Astrocyte (in vitro differentiated cells and primary cell): Measurements from ENCODE around the gene TBC1D2B. TPM values are rescaled to one million over a fixed set of nuclear protein-coding genes. Genes with fewer than 3 reads are reported as not detected.
"Not testable (repeated sequence)": the region's sequence is repeated elsewhere in the genome, so short reads cannot be mapped to it uniquely, and the experiment has no call there.

Experiments used
- DNase-seq: peaks from one replicate; pipeline ENCODE4 v3.0.0-alpha.2; 2010; ENCODE audit warnings: low read depth
- FAIRE-seq: peaks from 2 replicates; lab custom pipeline; 2011; peaks lifted over from hg19 to GRCh38; lab: Jason Lieb, UNC
- H2AFZ ChIP-seq: 2 replicates; pipeline ENCODE4 v1.6.0; 2012; ENCODE audit warnings: low read depth, low read length, inconsistent platforms
- H3K27ac ChIP-seq: 2 replicates; pipeline ENCODE4 v1.5.1; 2011; ENCODE audit warnings: low read depth, low read length, inconsistent platforms
- H3K27me3 ChIP-seq: 2 replicates; pipeline ENCODE4 v1.6.0; 2011; ENCODE audit warnings: low read length, inconsistent platforms; ENCODE audit not compliant: insufficient read depth
- H3K36me3 ChIP-seq: 2 replicates; pipeline ENCODE4 v1.5.1; 2011; ENCODE audit warnings: low read length, inconsistent platforms; ENCODE audit not compliant: insufficient read depth
- H3K4me1 ChIP-seq: 2 replicates; pipeline ENCODE4 v1.5.1; 2011; ENCODE audit warnings: low read length, inconsistent platforms; ENCODE audit not compliant: insufficient read depth
- H3K4me2 ChIP-seq: 2 replicates; pipeline ENCODE4 v1.6.0; 2012; ENCODE audit warnings: low read length, inconsistent platforms
- H3K4me3 ChIP-seq: 2 replicates; pipeline ENCODE4 v1.5.1; 2011; ENCODE audit warnings: low read depth, mild to moderate bottlenecking, low read length, inconsistent platforms; ENCODE audit not compliant: insufficient read depth
- H3K79me2 ChIP-seq: 2 replicates; pipeline ENCODE4 v1.6.0; 2012; ENCODE audit warnings: mild to moderate bottlenecking, low read length, inconsistent platforms; ENCODE audit not compliant: insufficient read depth
- H3K9ac ChIP-seq: 2 replicates; pipeline ENCODE4 v1.6.0; 2012; ENCODE audit warnings: mild to moderate bottlenecking, low read length, inconsistent platforms
- H3K9me3 ChIP-seq: 2 replicates; pipeline ENCODE4 v1.5.1; 2012; ENCODE audit warnings: low read depth, mild to moderate bottlenecking, low read length, inconsistent platforms; ENCODE audit not compliant: insufficient read depth
- H4K20me1 ChIP-seq: 2 replicates; pipeline ENCODE4 v1.6.0; 2012; ENCODE audit warnings: low read length, inconsistent platforms; ENCODE audit not compliant: insufficient read depth
- H3K27ac Mint-ChIP-seq: one replicate; pipeline ENCODE4 v1.8.0; 2021; ENCODE audit warnings: mild to moderate bottlenecking, mixed read lengths; ENCODE audit not compliant: unreplicated experiment
- H3K27me3 Mint-ChIP-seq: one replicate; pipeline ENCODE4 v1.8.0; 2021; ENCODE audit warnings: low read depth, mixed read lengths; ENCODE audit not compliant: unreplicated experiment
- H3K36me3 Mint-ChIP-seq: one replicate; pipeline ENCODE4 v1.8.0; 2021; ENCODE audit warnings: low read depth, mixed read lengths; ENCODE audit not compliant: unreplicated experiment
- H3K4me1 Mint-ChIP-seq: one replicate; pipeline ENCODE4 v1.8.0; 2021; ENCODE audit warnings: low read depth, mixed read lengths; ENCODE audit not compliant: unreplicated experiment
- H3K4me3 Mint-ChIP-seq: one replicate; pipeline ENCODE4 v1.8.0; 2021; ENCODE audit warnings: mild to moderate bottlenecking, moderate library complexity, mixed read lengths; ENCODE audit not compliant: unreplicated experiment
- H3K9me3 Mint-ChIP-seq: one replicate; pipeline ENCODE4 v1.8.0; 2021; ENCODE audit warnings: mild to moderate bottlenecking, mixed read lengths; ENCODE audit not compliant: unreplicated experiment
- total RNA-seq: library from RNA; stranded (reverse); gene quantifications from 2 replicates; pipeline ENCODE4 v1.2.1, GENCODE V29; 2021

The TBC1D2B gene
- total RNA-seq, 1 donor from 2014 or later: 21.3 TPM

GRCh38 chr15:77997221-77997620, 80.3 kb downstream of the TBC1D2B start:
- Mint-ChIP-seq H3K36me3 (peaks cover 16% of the 10 kb centered on the region), H3K4me1 (peaks cover 17% of the 10 kb centered on the region)
- H3K27me3 Mint-ChIP-seq, H2AFZ ChIP-seq, H3K27ac ChIP-seq, FAIRE-seq, H3K9ac ChIP-seq, H3K4me3 Mint-ChIP-seq, H3K27ac Mint-ChIP-seq, H3K27me3 ChIP-seq, H3K9me3 ChIP-seq, H3K4me2 ChIP-seq, DNase-seq, H3K4me3 ChIP-seq, H3K36me3 ChIP-seq, H3K9me3 Mint-ChIP-seq, H3K79me2 ChIP-seq: not testable (repeated sequence)
- Histone ChIP-seq H4K20me1 (peaks cover 25% of the 10 kb centered on the region), H3K4me1 (peaks cover 23% of the 10 kb centered on the region)

- not testable (repeated sequence) for H3K9ac ChIP-seq
Measured at GRCh38 chr15:77996713-77997171, 80.8 kb downstream of the TBC1D2B start.

GRCh38 chr15:77996226-77996625, 81.3 kb downstream of the TBC1D2B start:
- Mint-ChIP-seq H3K4me1 (peaks cover 21% of the 10 kb centered on the region), H3K36me3 (peaks cover 16% of the 10 kb centered on the region)
- H3K27ac Mint-ChIP-seq, H3K79me2 ChIP-seq, H3K9me3 Mint-ChIP-seq, H3K4me3 Mint-ChIP-seq, H3K27me3 Mint-ChIP-seq, H2AFZ ChIP-seq, DNase-seq, H3K27ac ChIP-seq, H3K27me3 ChIP-seq, FAIRE-seq, H3K9me3 ChIP-seq, H3K9ac ChIP-seq, H3K36me3 ChIP-seq, H3K4me2 ChIP-seq, H3K4me3 ChIP-seq: not testable (repeated sequence)
- Histone ChIP-seq H4K20me1 (peaks cover 22% of the 10 kb centered on the region), H3K4me1 (peaks cover 31% of the 10 kb centered on the region)

More at GRCh38 chr15:77996713-77997171, 80.8 kb downstream of the TBC1D2B start:
- not testable (repeated sequence) for DNase-seq, FAIRE-seq, H3K27me3 Mint-ChIP-seq, H3K9me3 Mint-ChIP-seq, H3K4me2 ChIP-seq, H3K9me3 ChIP-seq, H3K4me3 ChIP-seq, H3K27me3 ChIP-seq, H3K4me3 Mint-ChIP-seq, H3K27ac ChIP-seq, H3K79me2 ChIP-seq, H2AFZ ChIP-seq, H3K27ac Mint-ChIP-seq, H3K36me3 ChIP-seq
- Histone ChIP-seq H3K4me1 (peaks cover 27% of the 10 kb centered on the region), H4K20me1 (peaks cover 25% of the 10 kb centered on the region)
- Mint-ChIP-seq H3K4me1 (peaks cover 17% of the 10 kb centered on the region), H3K36me3 (peaks cover 16% of the 10 kb centered on the region)

DNA sequence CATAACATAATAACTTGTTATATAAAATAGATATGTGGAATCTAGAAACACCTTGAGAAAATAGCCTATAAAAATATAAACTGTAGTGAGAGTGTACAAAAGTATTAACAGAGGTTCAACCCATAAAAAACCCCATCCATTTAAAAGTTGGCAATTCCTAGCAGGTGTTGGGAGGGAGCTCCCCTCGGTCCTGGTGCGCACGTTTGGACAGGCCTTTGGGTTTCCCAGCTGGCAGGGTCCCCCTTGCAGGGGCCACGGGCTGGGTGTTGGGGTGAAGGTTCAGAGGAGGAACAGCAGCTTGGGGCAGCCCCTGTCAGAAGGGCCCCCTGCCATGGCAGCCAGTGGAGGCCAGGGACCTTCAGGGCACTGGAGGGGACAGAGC, 82.0 kb downstream of the TBC1D2B start:
- H3K4me2 ChIP-seq, H3K9me3 Mint-ChIP-seq, H3K79me2 ChIP-seq, DNase-seq, H3K27me3 ChIP-seq, H3K27ac ChIP-seq, H3K36me3 ChIP-seq, H3K27ac Mint-ChIP-seq, H3K4me3 ChIP-seq, H3K27me3 Mint-ChIP-seq, FAIRE-seq, H3K4me3 Mint-ChIP-seq, H2AFZ ChIP-seq, H3K9ac ChIP-seq, H3K9me3 ChIP-seq: not testable (repeated sequence)
- H3K4me1 Mint-ChIP-seq: peaks cover 26% of the 10 kb centered on the region
- H3K36me3 Mint-ChIP-seq: peaks cover 11% of the 10 kb centered on the region
- peaks cover 31% of the 10 kb centered on the region for H3K4me1 ChIP-seq
- peaks cover 15% of the 10 kb centered on the region for H4K20me1 ChIP-seq

DNA sequence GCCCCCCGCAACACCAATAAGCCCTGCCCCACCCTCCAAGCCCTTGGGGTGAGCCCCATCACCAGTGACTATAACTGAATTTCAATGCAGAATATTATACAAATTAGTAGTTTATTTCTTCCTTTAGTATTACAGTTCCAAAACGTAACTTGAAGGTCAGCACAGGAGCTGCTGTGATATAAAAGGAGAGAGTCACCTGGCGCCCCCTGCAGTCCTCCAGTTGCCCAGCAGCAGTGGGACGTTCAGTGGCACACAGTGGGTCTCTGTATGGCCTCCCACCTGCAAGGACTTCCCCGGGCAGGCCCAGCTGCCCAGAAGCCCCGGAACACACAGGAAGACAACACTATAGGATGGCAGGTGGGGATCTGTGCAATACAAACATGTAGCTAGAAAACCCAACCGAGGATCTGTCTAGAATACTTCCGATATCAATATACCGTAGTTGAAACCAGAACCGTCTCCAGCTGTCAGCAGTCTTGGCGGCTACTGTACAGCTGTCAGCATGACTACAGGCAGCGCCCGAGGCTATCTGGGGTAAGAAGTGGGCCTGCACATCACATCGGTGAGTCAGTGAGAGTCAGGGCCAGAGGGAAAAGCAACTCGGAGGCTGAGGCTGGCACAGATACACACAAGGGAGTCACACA, 82.5 kb downstream of the TBC1D2B start:
- H3K9ac ChIP-seq, H2AFZ ChIP-seq, H3K27ac ChIP-seq, H3K27me3 ChIP-seq, H3K4me3 ChIP-seq, H3K36me3 ChIP-seq, H3K9me3 Mint-ChIP-seq, H3K79me2 ChIP-seq, H3K9me3 ChIP-seq, H3K4me2 ChIP-seq, H3K27ac Mint-ChIP-seq, H3K4me3 Mint-ChIP-seq, H3K36me3 Mint-ChIP-seq, H3K27me3 Mint-ChIP-seq: not testable (repeated sequence)
- DNase-seq (peak; percentile 63), FAIRE-seq (peak; percentile 99)
- H3K4me1 Mint-ChIP-seq: peaks cover 26% of the 10 kb centered on the region
- Histone ChIP-seq H4K20me1 (peaks cover 11% of the 10 kb centered on the region), H3K4me1 (peaks cover 31% of the 10 kb centered on the region)

GRCh38 chr15:77993970-77994693, 83.4 kb downstream of the TBC1D2B start:
- not testable (repeated sequence) for H3K4me3 ChIP-seq, H2AFZ ChIP-seq, H4K20me1 ChIP-seq, H3K27ac Mint-ChIP-seq, H3K36me3 ChIP-seq, H3K27me3 ChIP-seq, H3K79me2 ChIP-seq, H3K27me3 Mint-ChIP-seq, H3K36me3 Mint-ChIP-seq, H3K9me3 Mint-ChIP-seq, H3K9me3 ChIP-seq, H3K4me3 Mint-ChIP-seq
- H3K4me1 Mint-ChIP-seq: peaks cover 26% of the 10 kb centered on the region
- peak; percentile 77 for DNase-seq
- H3K4me2 ChIP-seq: peak overlapping the region; percentile 73
- peak overlapping the region; percentile 75 for H3K9ac ChIP-seq
- FAIRE-seq: peak; percentile 45
- H3K4me1 ChIP-seq: peaks cover 31% of the 10 kb centered on the region
- H3K27ac ChIP-seq: peak overlapping the region; percentile 85
